ENCODE data around the gene FAM124B.

The FAM124B gene

DNA sequence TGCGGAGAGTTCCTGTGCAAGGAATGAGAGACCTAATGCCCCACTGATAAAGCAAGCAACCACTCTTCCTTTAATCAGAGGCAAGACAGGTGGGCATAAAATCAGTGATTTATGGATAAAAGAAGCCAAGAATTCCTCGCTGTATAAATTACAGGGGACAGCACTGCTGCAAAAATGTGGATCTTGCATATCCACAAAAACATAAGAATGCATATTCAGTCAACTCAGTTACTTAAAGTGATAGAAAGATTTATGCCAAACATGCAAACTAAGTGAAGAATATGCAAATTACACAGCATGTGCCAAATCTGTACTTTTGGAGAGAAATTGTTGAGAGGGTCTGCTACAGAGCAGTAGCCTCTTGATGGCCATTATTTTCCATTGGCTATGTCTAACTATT lies 67.2 kb downstream of the FAM124B start:
- DNase-seq = no peak

DNA sequence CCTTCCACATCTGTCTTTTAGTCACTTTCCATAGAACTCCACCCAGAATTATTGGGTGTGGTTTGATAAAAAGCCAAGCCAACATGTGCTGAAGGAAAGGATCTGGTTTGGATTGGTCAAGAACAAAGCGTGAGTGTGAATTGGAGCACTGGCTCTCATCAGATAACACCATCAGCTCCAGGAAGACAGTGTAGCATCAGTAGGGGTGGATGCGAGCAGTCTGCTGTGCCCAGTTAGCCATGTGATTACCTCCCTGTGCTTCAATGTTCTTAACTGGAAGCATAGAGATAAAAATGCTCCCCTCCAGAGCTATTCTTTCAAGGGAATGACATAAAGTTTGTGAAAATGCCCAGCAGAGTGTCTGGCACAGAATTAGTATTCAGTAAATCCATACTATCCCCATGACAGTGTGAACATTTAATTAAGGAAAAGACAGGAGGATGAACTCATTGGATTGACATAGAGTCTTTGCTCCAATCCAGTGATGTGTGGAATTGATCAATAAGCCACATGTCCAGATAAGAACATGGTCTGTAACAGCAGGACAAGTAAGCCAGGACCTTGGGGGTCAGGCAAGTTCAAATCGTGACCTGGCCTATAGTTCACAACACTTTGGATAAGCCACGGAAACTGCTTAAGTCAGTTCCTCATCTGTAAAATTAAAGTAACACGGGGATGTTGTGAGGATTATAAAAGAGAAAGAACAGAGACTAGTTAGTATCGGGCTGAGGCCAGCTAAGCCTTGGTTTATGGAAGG lies 68.0 kb downstream of the FAM124B start:
- DNase-seq = no peak

- DNase-seq = no peak
Observed at GRCh38 chr2:224331698-224332097, 70.2 kb downstream of the FAM124B start.

DNA sequence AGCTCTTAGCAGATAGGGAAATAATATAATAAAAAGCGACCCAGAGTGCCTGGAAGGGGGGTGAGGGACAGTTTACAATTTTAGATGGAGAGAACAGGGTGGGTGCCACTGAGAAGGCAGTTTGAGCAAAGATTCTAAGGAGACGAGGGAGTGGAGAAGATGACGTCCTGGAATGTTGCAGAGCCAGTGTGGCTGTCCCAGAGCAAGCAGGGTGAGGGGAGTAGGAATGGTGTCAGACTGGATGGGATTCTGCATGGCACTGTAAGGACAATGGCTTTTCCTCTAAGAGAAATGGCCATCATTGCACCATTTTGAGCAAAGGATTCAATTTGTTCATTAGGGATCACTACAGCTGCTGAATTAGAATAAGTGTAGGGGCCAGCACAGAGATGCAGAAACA lies 73.1 kb downstream of the FAM124B start:
- no peak for DNase-seq
